Activated naive CD4-positive, alpha-beta T cell treated with anti-CD3 and anti-CD28 coated beads for 36 hours (primary cell): ENCODE data around the gene CDC42EP5. TPM values are rescaled to one million over a fixed set of nuclear protein-coding genes. Genes with fewer than 3 reads are reported as not detected.
A peak's percentile ranks its signal among the peaks of the same experiment; 100 is the strongest.
"Not testable (repeated sequence)": the region's sequence is repeated elsewhere in the genome, so short reads cannot be mapped to it uniquely, and the experiment has no call there.

Experiments
- CTCF ChIA-PET: fragments of 350-600 bp; sonication (Branson Sonifier 250); formaldehyde crosslinking; loops from one replicate; lab custom pipeline; 2021; ENCODE audit warnings: antibody characterized with exemption; lab: Charles Lee
- DNase-seq: peaks from one replicate; pipeline ENCODE4 v3.0.0-alpha.2; 2020
- H3K27ac Mint-ChIP-seq: one replicate; pipeline ENCODE4 v1.8.0; 2021; ENCODE audit warnings: mild to moderate bottlenecking, mixed read lengths
- H3K27me3 Mint-ChIP-seq: one replicate; pipeline ENCODE4 v1.8.0; 2021; ENCODE audit warnings: low read depth, mixed read lengths
- H3K36me3 Mint-ChIP-seq: one replicate; pipeline ENCODE4 v1.8.0; 2021; ENCODE audit warnings: low read depth, mixed read lengths
- H3K4me1 Mint-ChIP-seq: one replicate; pipeline ENCODE4 v1.8.0; 2021; ENCODE audit warnings: low read depth, mixed read lengths
- H3K4me3 Mint-ChIP-seq: one replicate; pipeline ENCODE4 v1.8.0; 2021; ENCODE audit warnings: mild to moderate bottlenecking, moderate library complexity, mixed read lengths
- H3K9me3 Mint-ChIP-seq: one replicate; pipeline ENCODE4 v1.8.0; 2021; ENCODE audit warnings: mixed read lengths
- intact Hi-C: fragments of 100-400 bp; cut with micrococcal nuclease; formaldehyde crosslinking; loops from one replicate; pipeline ENCODE4 v1.15.1; 2023
- total RNA-seq, 2 experiments: library from RNA; stranded (reverse); gene quantifications; one replicate each; pipeline ENCODE4 v1.2.3, GENCODE V29; 2021

Gene CDC42EP5, protein sequence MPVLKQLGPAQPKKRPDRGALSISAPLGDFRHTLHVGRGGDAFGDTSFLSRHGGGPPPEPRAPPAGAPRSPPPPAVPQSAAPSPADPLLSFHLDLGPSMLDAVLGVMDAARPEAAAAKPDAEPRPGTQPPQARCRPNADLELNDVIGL
- not detected for total RNA-seq

DNA sequence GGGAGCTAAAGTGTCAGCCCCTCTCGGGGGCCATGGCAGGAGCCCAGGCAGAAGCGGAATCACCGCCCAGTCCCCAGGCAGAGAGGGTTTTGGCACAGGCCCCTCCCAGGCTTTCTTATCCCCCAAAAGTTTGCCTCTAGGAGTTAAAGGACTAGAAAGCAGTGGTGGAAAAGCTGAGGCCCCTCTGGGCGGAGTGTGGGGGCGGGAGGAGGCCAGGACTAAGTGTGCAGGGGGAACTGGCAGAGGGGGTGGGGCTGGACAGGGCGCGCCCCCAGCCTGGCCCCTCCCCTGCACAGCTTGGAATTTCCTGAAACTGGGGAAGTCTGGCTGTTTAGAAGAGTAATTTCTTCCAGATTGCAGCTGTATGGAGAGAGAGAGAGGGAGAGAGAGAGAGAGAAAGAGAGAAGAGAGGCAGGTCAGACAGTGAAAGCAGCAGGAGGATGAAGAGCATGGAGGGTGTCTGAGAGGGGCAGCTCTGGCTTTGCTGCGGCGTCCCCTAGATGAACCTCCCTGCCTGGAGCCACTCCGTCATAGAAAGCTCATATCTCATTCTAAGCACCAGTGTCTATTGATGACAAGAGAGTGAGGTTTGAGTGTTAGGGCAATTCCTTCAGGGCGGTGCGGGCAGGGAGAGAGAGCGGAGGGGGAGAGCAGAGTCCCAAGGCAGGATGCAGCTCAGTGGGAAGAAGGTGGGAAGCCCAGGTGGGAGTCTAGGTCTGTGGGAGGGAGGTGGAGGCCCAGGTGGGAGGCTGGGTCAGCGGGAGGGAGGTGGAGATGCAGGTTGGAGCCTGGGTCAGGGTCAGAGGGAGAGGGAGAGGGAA lies at the start of gene CDC42EP5:
Gene CDC42EP5 (minus strand): TSS at position 226 of the 821 bp plus-strand sequence. CDS start 7,749 bp downstream, outside the sequence.
- no peak for DNase-seq
- peaks cover 9% of the 10 kb centered on the region for H3K4me1 Mint-ChIP-seq

DNA sequence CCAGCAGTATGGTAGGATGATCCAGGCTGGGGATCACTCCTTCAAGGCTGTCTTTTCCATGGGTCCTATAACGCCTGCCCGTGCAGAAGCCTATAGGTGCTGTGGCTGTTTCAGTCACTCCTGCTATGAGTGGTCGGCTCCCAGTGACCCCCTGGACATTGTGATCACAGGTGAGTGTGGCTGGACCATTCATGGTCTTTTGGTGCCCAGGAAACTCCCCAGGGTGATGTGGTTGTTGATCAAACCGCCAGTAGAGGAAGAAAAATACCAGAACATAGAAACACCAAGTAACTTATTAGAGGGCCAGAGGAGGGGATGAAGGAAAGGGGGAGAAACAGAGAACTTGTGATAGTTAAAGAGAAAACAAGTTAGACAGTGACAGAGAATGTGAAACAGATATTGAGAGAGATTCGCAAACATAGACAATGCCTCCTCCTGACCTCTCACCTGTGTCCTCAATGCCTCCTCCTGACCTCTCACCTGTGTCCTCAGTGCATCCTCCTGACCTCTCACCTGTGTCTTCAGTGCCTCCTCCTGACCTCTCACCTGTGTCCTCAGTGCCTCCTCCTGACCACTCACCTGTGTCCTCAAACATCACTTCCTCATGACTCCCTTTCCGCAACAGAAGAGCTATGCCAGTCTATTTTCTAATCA lies 48.9 kb upstream of the CDC42EP5 start:
- DNase-seq = no peak
- peaks cover 1% of the 10 kb centered on the region for H3K36me3 Mint-ChIP-seq
- H3K4me1 Mint-ChIP-seq = peaks cover 59% of the 10 kb centered on the region
- intact Hi-C loops = loop anchor here (5.0 kb wide), 2 partner anchors 40 to 145 kb away; no protein-coding TSS in a partner anchor
- peak overlapping the region; percentile 88 for H3K27ac Mint-ChIP-seq
- CTCF ChIA-PET = no interaction called here
- peaks cover 2% of the 10 kb centered on the region for H3K27me3 Mint-ChIP-seq
- peak overlapping the region; percentile 48 for H3K4me3 Mint-ChIP-seq
- peaks cover 2% of the 10 kb centered on the region for H3K9me3 Mint-ChIP-seq

More for the DNA sequence above, at the start of gene CDC42EP5:
- intact Hi-C loops = no loop called here
- H3K36me3 Mint-ChIP-seq = no peaks in the 10 kb centered on the region
- no peak within 1 kb of the TSS for H3K4me3 Mint-ChIP-seq
- no peak within 1 kb of the TSS for H3K27ac Mint-ChIP-seq
- CTCF ChIA-PET = interaction anchor here (0.6 to 1.4 kb wide), 2 partner anchors 10 to 201 kb away, joined by 3 to 11 read pairs; partner anchors contain the start of gene LENG9
- no peaks in the 10 kb centered on the region for H3K9me3 Mint-ChIP-seq
- H3K27me3 Mint-ChIP-seq = peaks cover 38% of the 10 kb centered on the region

DNA sequence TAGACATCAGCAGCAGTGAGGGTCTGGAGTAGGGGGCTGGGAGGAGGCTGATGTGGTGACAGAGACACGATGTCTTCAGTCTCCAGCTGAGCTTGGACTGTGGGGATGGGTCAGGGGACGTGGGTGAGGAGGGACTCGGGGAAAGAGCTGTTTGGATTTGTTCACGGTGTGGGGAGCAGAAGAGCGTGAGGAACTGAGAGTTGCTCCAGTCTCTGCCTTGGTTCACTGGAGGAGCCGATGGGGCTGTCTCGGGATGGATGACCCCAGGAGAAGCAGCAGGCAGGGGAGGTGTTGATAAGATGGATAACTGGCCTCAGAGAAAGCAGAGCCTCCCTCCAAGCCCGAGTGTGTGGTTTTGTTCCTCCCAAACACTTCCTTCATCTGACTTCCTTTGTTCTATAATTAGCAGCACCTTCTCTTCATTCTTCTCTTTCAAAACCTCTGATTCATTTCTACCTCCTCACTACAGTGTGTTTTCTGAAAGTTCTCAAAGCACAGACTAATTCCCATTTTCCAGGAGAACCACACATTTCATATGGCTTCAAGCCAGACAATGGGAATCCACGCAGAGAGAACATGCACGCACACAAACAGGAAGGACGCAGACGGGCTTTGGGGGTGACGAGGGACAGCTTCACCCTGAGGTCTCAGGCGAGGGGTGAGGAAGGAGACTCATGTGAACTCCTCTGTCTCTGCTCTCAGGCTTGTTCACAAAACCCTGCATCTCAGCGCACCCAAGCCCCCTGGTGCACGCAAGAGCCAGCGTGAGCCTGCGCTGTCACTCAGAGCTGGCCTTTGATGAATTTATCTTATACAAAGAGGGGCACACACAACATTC lies 48.1 kb upstream of the CDC42EP5 start:
- H3K27me3 Mint-ChIP-seq = peaks cover 2% of the 10 kb centered on the region
- peaks cover 2% of the 10 kb centered on the region for H3K9me3 Mint-ChIP-seq
- H3K27ac Mint-ChIP-seq = peak overlapping the region; percentile 88
- peak; percentile 50 for DNase-seq
- peaks cover 1% of the 10 kb centered on the region for H3K36me3 Mint-ChIP-seq
- intact Hi-C loops = loop anchor here (5.0 kb wide), 2 partner anchors 39 to 144 kb away; no protein-coding TSS in a partner anchor
- H3K4me1 Mint-ChIP-seq = peaks cover 59% of the 10 kb centered on the region
- H3K4me3 Mint-ChIP-seq = peak overlapping the region; percentile 48
- CTCF ChIA-PET = no interaction called here

DNA sequence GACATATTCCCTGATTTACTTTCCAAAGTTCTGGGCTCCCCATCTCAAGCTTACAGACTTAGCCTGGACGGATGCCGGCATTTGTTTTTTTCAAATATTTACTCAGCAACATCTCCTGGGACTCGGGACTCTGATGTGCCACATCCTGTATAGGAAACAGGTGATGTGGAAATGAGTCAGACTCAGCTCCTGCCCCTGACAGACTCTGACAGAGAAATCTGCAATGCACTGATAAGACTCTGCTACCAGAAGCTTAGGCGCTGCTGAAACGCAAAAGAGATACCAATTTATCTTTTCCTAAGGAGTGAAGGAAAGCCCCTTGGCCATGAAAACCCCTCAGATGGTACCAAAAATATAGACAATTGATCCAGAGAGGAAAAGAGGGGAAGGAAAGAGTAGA lies 45.7 kb upstream of the CDC42EP5 start:
- Mint-ChIP-seq H3K4me1 (peaks cover 55% of the 10 kb centered on the region), H3K36me3 (no peaks in the 10 kb centered on the region), H3K27ac (peak overlapping the region; percentile 68), H3K27me3 (peaks cover 5% of the 10 kb centered on the region), H3K4me3 (peak overlapping the region; percentile 11), H3K9me3 (no peaks in the 10 kb centered on the region)
- CTCF ChIA-PET = interaction anchor here (0.7 to 1.0 kb wide), 2 partner anchors 40 to 1165 kb away, joined by 3 read pairs; no protein-coding TSS in a partner anchor
- intact Hi-C loops = no loop called here
- peak; percentile 75 for DNase-seq

DNA sequence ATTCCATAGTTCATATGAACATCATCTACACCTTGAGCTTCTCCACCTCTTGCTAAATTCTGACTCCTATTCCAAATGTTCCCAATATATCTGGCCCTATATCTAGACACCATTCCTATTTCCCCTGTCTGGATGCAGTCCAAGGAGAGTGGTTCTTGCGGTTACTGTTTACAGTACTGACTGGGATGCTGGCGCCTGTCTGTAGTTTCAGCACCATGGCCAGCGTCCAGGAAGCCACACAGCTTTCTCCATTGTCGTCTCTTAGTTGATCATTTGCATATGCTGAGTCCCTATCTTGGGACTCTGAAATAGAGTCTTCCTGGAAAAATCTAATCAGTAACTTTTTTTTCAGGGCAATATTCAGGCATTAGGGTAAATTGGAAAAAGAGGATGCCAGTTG lies 44.4 kb upstream of the CDC42EP5 start:
- Mint-ChIP-seq H3K36me3 (no peaks in the 10 kb centered on the region), H3K27me3 (peaks cover 5% of the 10 kb centered on the region), H3K27ac (no peak overlapping the region), H3K4me1 (peaks cover 42% of the 10 kb centered on the region), H3K9me3 (no peaks in the 10 kb centered on the region), H3K4me3 (no peak overlapping the region)
- intact Hi-C loops = no loop called here
- DNase-seq = peak; percentile 84
- CTCF ChIA-PET = interaction anchor here (0.5 to 1.1 kb wide), 2 partner anchors 38 to 174 kb away, joined by 3 read pairs; no protein-coding TSS in a partner anchor

DNA sequence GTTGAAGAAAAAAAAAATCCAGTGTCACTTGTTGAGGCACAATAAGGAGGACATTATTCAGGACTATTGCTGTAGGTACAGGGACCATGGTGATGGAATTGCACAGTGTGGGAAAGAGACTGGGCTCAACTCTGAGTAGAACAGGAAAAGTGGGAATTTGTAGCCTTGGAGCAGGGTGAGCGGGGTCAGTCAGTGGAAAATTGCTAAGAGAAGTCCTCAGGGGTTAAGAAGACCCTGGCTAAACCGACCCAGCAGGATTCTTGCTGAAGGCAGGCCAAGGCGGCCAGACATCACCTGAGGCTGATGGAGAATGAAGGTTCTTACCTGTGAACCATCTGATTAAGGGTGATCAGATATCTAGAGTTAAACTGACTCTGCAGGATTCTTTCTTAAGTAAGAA lies 42.1 kb upstream of the CDC42EP5 start:
- Mint-ChIP-seq H3K4me3 (no peak overlapping the region), H3K27ac (no peak overlapping the region), H3K27me3 (peaks cover 5% of the 10 kb centered on the region), H3K4me1 (peaks cover 22% of the 10 kb centered on the region), H3K9me3 (no peaks in the 10 kb centered on the region), H3K36me3 (no peaks in the 10 kb centered on the region)
- DNase-seq = no peak
- intact Hi-C loops = no loop called here
- CTCF ChIA-PET = interaction anchor here (1.4 kb wide), 1 partner anchor 36 kb away, joined by 4 read pairs; no protein-coding TSS in a partner anchor

DNA sequence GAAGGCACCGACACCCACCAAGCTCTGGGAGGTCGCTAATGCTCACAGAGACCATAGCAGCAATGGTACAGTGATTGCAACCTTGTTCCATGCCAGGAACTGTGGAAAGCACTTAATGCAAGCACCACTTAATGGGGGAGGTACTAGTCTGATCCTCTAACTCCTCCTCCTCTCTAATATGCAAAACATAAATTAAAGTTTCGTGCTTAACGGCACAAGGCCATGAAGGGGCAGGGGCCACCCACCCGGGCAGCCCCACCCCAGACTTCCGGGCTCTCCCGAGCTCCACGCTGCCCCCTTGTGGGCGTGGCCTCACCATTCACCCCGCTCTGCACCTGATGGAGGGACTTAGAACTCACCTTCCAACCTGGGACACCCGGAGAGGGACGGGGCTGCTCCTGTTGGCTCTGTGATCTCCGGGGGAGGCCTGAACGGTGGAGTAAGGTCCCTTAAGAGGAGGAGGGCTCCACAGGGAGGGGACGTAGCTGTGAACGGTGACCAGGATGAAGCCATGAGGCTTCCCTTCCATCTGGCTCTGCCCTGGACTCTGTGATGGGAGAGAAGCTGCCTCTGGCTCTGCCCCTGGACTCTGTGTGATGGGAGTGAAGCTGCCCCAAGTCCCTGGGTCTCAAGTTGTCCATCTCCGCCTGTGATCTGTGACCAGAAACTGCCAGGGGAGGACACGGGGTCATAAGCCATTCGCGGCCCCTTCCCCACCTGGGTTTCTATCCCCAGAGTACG lies 36.3 kb upstream of the CDC42EP5 start:
- H3K36me3 Mint-ChIP-seq, H3K4me3 Mint-ChIP-seq, H3K27me3 Mint-ChIP-seq, intact Hi-C loops, H3K27ac Mint-ChIP-seq, DNase-seq, H3K9me3 Mint-ChIP-seq: not testable (repeated sequence)
- CTCF ChIA-PET = interaction anchor here (0.5 kb wide), 1 partner anchor 28 kb away, joined by 3 read pairs; no protein-coding TSS in a partner anchor
- H3K4me1 Mint-ChIP-seq = peaks cover 16% of the 10 kb centered on the region

DNA sequence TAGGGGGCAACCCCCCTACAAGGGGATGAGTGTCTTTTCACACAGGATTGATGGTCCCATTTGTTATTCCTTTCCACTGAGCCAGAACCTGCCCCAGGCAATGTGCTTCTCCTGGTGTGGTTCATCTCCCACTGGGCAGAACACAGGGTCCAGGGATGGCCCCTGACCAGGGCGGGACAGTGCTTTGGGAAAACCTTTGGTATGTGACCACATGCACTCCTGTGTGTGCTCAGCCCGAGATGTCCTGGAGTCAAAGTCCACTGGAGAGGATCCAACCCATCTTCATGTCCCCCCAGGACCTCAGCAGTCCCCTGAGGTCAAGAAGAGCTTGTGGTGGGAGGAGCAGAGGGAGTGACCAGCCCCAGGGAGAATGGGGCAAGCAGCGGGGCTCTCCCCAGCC lies 35.4 kb upstream of the CDC42EP5 start:
- intact Hi-C loops, H3K27ac Mint-ChIP-seq, DNase-seq, H3K36me3 Mint-ChIP-seq, H3K9me3 Mint-ChIP-seq, H3K27me3 Mint-ChIP-seq, H3K4me3 Mint-ChIP-seq, CTCF ChIA-PET: not testable (repeated sequence)
- peaks cover 16% of the 10 kb centered on the region for H3K4me1 Mint-ChIP-seq

DNA sequence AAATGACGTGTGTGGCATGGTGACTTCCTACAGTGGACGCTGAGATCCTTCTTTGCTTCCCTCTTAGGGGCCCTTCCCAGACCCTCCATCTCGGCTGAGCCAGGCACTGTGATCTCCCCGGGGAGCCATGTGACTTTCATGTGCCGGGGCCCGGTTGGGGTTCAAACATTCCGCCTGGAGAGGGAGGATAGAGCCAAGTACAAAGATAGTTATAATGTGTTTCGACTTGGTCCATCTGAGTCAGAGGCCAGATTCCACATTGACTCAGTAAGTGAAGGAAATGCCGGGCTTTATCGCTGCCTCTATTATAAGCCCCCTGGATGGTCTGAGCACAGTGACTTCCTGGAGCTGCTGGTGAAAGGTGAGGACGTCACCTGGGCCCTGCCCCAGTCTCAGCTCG lies 34.7 kb upstream of the CDC42EP5 start:
- H3K27ac Mint-ChIP-seq = no peak overlapping the region
- no peak overlapping the region for H3K4me3 Mint-ChIP-seq
- intact Hi-C loops = no loop called here
- H3K9me3 Mint-ChIP-seq = no peaks in the 10 kb centered on the region
- CTCF ChIA-PET = no interaction called here
- H3K4me1 Mint-ChIP-seq = peaks cover 17% of the 10 kb centered on the region
- no peak for DNase-seq
- H3K27me3 Mint-ChIP-seq = peaks cover 5% of the 10 kb centered on the region
- H3K36me3 Mint-ChIP-seq = no peaks in the 10 kb centered on the region

DNA sequence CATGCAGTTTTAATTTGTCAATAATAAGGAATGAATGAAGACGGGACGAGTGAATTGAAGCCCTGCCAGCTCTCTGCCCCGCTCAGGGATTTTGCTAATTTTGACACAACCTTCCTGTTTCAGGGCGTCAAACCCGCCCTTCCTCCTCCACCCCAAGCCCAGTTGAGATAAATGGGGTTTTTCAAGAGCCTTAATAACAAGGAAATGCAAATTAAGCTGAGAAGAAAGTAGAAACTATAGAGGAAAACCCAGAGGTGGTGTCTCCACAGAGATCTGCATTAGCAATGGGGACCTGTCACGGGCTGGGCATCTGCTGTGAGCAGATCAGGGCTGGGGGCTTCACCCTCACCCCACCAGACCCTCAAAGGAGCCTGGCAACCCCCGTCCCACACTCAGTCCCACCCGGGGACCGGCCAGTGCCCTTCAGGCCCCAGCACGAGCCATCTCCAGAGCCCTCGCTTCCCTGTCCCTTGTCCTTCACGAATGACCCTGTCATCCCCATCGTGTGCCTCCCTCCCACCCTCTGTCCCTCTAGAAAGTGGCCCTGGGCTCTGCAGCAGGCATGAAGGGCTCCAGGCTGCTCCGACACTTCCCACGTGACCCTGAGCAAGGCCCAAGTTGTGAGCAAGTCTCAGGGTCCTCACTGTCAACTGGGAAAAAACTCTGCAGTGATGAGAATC lies 34.1 kb upstream of the CDC42EP5 start:
- H3K9me3 Mint-ChIP-seq, DNase-seq, intact Hi-C loops, H3K27ac Mint-ChIP-seq, H3K36me3 Mint-ChIP-seq, H3K4me3 Mint-ChIP-seq, CTCF ChIA-PET, H3K27me3 Mint-ChIP-seq: not testable (repeated sequence)
- peaks cover 23% of the 10 kb centered on the region for H3K4me1 Mint-ChIP-seq

DNA sequence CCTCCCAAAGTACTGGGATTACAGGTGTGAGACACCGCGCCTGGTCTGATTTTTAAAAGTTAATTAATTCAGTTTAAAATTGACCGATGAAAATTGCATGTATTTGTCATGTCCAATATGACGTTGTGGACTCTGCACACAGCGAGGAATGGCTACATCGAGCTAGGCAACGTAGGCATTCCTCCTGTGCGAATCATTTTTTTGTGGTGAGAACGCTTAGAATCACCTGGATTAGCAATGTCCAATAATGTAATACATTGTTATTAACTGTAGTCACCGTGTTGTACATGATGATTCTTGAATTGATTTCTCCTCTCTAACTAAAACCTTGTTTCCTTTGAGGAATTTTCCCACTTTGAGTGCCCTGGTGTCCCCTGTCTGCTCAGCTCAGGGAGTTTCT lies 33.0 kb upstream of the CDC42EP5 start:
- intact Hi-C loops = no loop called here
- no peak for DNase-seq
- H3K36me3 Mint-ChIP-seq = no peaks in the 10 kb centered on the region
- H3K27me3 Mint-ChIP-seq = peaks cover 5% of the 10 kb centered on the region
- no peaks in the 10 kb centered on the region for H3K9me3 Mint-ChIP-seq
- H3K4me1 Mint-ChIP-seq = peaks cover 24% of the 10 kb centered on the region
- no peak overlapping the region for H3K27ac Mint-ChIP-seq
- CTCF ChIA-PET = no interaction called here
- no peak overlapping the region for H3K4me3 Mint-ChIP-seq
